Measurements from ENCODE around the gene CC2D1A.

- TF ChIP-seq CTCF (IDR thresholded peaks at IDR 0.05) (no peak), POLR2A (IDR thresholded peaks at IDR 0.05) (peak; percentile 80), POLR2AphosphoS5 (IDR thresholded peaks at IDR 0.05) (peak; percentile 49)
These were observed 21.0 kb upstream of the CC2D1A start for GRCh38 chr19:13884726-13885591.

Measured in prostate gland (tissue), 2 donors.